H1 (cell line): ENCODE measurements around the gene IGSF23. TPM values are rescaled to one million over a fixed set of nuclear protein-coding genes. Genes with fewer than 3 reads are reported as not detected.

Experiments used
- CBX8 ChIP-seq: fragments of 300-800, 300-1000 bp; sonication (generic); IDR thresholded peaks from 2 replicates; pipeline ENCODE4 v1.7.1; 2016; ENCODE audit warnings: low read depth, low read length, borderline replicate concordance
- CHD7 ChIP-seq: fragments of 300-600 bp; sonication (generic); IDR thresholded peaks from 2 replicates; pipeline ENCODE4 v1.7.1; 2012; ENCODE audit warnings: low read length, moderate library complexity, mild to moderate bottlenecking, inconsistent platforms; ENCODE audit not compliant: insufficient replicate concordance
- E2F6 ChIP-seq: IDR thresholded peaks from 2 replicates; pipeline ENCODE4 v1.6.1; 2012; ENCODE audit warnings: inconsistent platforms
- POLR2AphosphoS5 ChIP-seq: IDR thresholded peaks from 2 replicates; pipeline ENCODE4 v1.6.1; 2011; ENCODE audit warnings: low read depth, low read length
- SP4 ChIP-seq: IDR thresholded peaks from 2 replicates; pipeline ENCODE4 v1.6.1; 2012; ENCODE audit warnings: low read length, inconsistent platforms
- SUZ12 ChIP-seq: fragments of 200-600 bp; sonication (generic); IDR thresholded peaks from 2 replicates; pipeline ENCODE4 v1.6.1; 2012; ENCODE audit warnings: mild to moderate bottlenecking, inconsistent platforms, low read length, moderate library complexity, mixed read lengths
- polyA plus RNA-seq, 7 experiments: library from polyadenylated mRNA; depleted of rRNA in 3 of 7; stranded (reverse) in 5 of 7; unstranded in 2 of 7; fragments of >200 nt in 5 of 7; fragments of 200-250 nt in 2 of 7; gene quantifications; 1 replicate in 5 of 7; 2 replicates in 1 of 7; 4 replicates in 1 of 7; pipeline versions ENCODE4 v1.2.1 to v1.2.3, GENCODE V29; 2011 to 2013; ENCODE audit warnings: missing spikeins in 2 of 7, mixed read lengths in 2 of 7
- total RNA-seq: library from RNA; stranded (reverse); fragmentation: NEBNext Ultra II Directional; extraction: Animal tissue kit (Norgen Biotek cat#: 25700); gene quantifications from 2 replicates; pipeline ENCODE4 v1.2.1, GENCODE V29; 2021

The IGSF23 gene
- total and polyA plus RNA-seq, 2 of the 8 experiments (the other 6 are each of a cell fraction or from before 2014, with no cell fraction given) = not detected

- no peak for TF ChIP-seq SP4
- no peak for TF ChIP-seq CHD7
- TF ChIP-seq E2F6 = no peak
- TF ChIP-seq POLR2AphosphoS5 = no peak
- TF ChIP-seq SUZ12 = no peak
- TF ChIP-seq CBX8 = no peak
- TF ChIP-seq, all 59 proteins: peak for 0
Observed at GRCh38 chr19:44634785-44635184, 21.4 kb downstream of the IGSF23 start (continued).
